Amygdala (tissue), 56 donors: Measurements from ENCODE around the gene FAM118A.
"Not testable (repeated sequence)": the region's sequence is repeated elsewhere in the genome, so short reads cannot be mapped to it uniquely, and the experiment has no call there.

Experiments used
- DNase-seq, 56 donors: peaks; one replicate each; lab custom pipeline; 2025; lab: John Stamatoyannopoulos, UW

The FAM118A gene

GRCh38 chr22:45357490-45357889 is 47.8 kb downstream of the FAM118A start:
- DNase-seq = no peak

GRCh38 chr22:45358127-45358526 is 48.4 kb downstream of the FAM118A start:
- DNase-seq = no peak

- DNase-seq = no peak
These were observed 49.9 kb downstream of the FAM118A start for GRCh38 chr22:45359627-45360026.

- DNase-seq = no peak
These were observed 57.0 kb downstream of the FAM118A start for GRCh38 chr22:45366713-45367112.

GRCh38 chr22:45373592-45373991 is 63.9 kb downstream of the FAM118A start:
- not testable (repeated sequence) for DNase-seq

GRCh38 chr22:45376009-45376408 is 66.3 kb downstream of the FAM118A start:
- DNase-seq = no peak

- no peak for DNase-seq
These were observed 67.0 kb downstream of the FAM118A start for GRCh38 chr22:45376703-45377102.

GRCh38 chr22:45381348-45381747 is 71.6 kb downstream of the FAM118A start:
- DNase-seq = no peak

- no peak for DNase-seq
These were observed 79.8 kb downstream of the FAM118A start for GRCh38 chr22:45389546-45389945.
